GM12872 (cell line): Measurements from ENCODE around the gene ZNF746.

Experiments used
- CTCF ChIP-seq: IDR thresholded peaks from 3 replicates; pipeline ENCODE4 v1.5.1; 2011; ENCODE audit warnings: low read depth, mild to moderate bottlenecking, low read length, moderate library complexity; ENCODE audit not compliant: insufficient read depth

ZNF746 gene

GRCh38 chr7:149444287-149444686 lies 53.3 kb downstream of the ZNF746 start:
- no peak for TF ChIP-seq CTCF

GRCh38 chr7:149443523-149443922 lies 54.1 kb downstream of the ZNF746 start:
- TF ChIP-seq CTCF: no peak

DNA sequence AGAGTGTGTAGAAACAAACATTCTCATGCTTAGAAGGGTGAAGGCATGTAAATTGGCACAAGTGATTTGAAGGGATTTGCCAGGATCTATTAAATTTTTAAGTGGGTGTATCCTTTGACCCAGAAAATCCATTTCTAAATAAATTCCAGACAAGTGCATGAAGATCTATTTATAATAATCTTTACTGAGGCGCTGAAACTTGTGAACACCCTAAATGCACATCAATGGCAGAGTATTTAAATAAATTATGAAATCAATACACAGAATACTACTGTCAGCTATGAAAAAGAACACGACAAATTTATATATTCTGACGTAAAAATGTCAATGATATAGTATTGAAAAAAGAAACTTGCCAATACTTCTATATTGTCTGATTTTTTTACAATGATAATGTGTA lies 54.7 kb downstream of the ZNF746 start:
- no peak for TF ChIP-seq CTCF

GRCh38 chr7:149440222-149440621 lies 57.4 kb downstream of the ZNF746 start:
- no peak for TF ChIP-seq CTCF

- TF ChIP-seq CTCF: no peak
Observed at GRCh38 chr7:149436358-149436757, 61.3 kb downstream of the ZNF746 start.

- TF ChIP-seq CTCF: no peak
Observed at GRCh38 chr7:149433124-149433523, 64.5 kb downstream of the ZNF746 start.

- TF ChIP-seq CTCF: no peak
Observed at GRCh38 chr7:149432121-149432691, 65.4 kb downstream of the ZNF746 start.
